Endothelial cell (in vitro differentiated cells): ENCODE results near the gene STIM2. TPM values are rescaled to one million over a fixed set of nuclear protein-coding genes. Genes with fewer than 3 reads are reported as not detected.

Source experiments
- DNase-seq: peaks from one replicate; pipeline ENCODE4 v3.0.0; 2021; ENCODE audit warnings: low spot score
- H3K27ac Mint-ChIP-seq: one replicate; pipeline ENCODE4 v1.8.0; 2021; ENCODE audit warnings: mixed read lengths, inconsistent platforms; ENCODE audit not compliant: unreplicated experiment
- H3K27me3 Mint-ChIP-seq: one replicate; pipeline ENCODE4 v1.8.0; 2021; ENCODE audit warnings: mild to moderate bottlenecking, moderate library complexity, mixed read lengths, inconsistent platforms; ENCODE audit not compliant: unreplicated experiment
- H3K36me3 Mint-ChIP-seq: one replicate; pipeline ENCODE4 v1.8.0; 2021; ENCODE audit warnings: mild to moderate bottlenecking, low read depth, mixed read lengths, inconsistent platforms; ENCODE audit not compliant: unreplicated experiment
- H3K4me1 Mint-ChIP-seq: one replicate; pipeline ENCODE4 v1.8.0; 2021; ENCODE audit warnings: mild to moderate bottlenecking, mixed read lengths, inconsistent platforms; ENCODE audit not compliant: unreplicated experiment
- H3K4me3 Mint-ChIP-seq: one replicate; pipeline ENCODE4 v1.8.0; 2021; ENCODE audit warnings: mild to moderate bottlenecking, mixed read lengths, inconsistent platforms; ENCODE audit not compliant: unreplicated experiment
- H3K9me3 Mint-ChIP-seq: one replicate; pipeline ENCODE4 v1.8.0; 2021; ENCODE audit warnings: mixed read lengths, inconsistent platforms; ENCODE audit not compliant: unreplicated experiment
- total RNA-seq: library from RNA; stranded (reverse); fragmentation: NEBNext Ultra II Directional; extraction: Animal tissue kit (Norgen Biotek cat#: 25700); gene quantifications from one replicate; pipeline ENCODE4 v1.2.1, GENCODE V29; 2021; ENCODE audit not compliant: unreplicated experiment
- TF ChIP-seq, protein P1 (sequence below): fragments of 200-600 bp; sonication (generic); IDR thresholded peaks from one replicate; pipeline ENCODE4 v1.5.0; 2021; ENCODE audit warnings: antibody characterized with exemption; ENCODE audit not compliant: unreplicated experiment

Gene STIM2
- total RNA-seq, 1 donor from 2014 or later = 65.7 TPM

GRCh38 chr4:26873391-26874026, 12.9 kb downstream of the STIM2 start:
- peaks cover 39% of the 10 kb centered on the region for H3K4me1 Mint-ChIP-seq
- no peaks in the 10 kb centered on the region for H3K9me3 Mint-ChIP-seq
- H3K27me3 Mint-ChIP-seq = peaks cover 4% of the 10 kb centered on the region

DNA sequence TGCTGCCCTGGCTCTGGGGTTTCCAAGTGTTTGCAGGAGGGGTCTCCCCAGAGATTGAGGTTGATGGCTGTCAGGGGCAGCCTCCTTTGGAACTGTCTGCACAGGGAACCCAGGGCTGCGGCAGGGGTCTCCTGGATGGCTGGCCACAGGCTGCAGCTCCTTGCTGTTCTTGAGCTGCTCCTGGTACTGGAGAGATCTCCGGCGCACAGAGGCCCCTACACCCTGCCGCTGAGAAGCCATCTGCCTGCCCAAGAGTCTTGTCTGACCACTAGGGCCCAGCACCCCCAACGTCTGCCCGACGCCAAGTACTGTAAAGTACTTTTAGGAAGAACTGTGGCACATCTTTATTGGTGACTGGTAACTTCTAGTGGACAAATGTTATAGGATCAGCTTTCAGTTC, 13.5 kb downstream of the STIM2 start:
- TF ChIP-seq, protein P1, sequence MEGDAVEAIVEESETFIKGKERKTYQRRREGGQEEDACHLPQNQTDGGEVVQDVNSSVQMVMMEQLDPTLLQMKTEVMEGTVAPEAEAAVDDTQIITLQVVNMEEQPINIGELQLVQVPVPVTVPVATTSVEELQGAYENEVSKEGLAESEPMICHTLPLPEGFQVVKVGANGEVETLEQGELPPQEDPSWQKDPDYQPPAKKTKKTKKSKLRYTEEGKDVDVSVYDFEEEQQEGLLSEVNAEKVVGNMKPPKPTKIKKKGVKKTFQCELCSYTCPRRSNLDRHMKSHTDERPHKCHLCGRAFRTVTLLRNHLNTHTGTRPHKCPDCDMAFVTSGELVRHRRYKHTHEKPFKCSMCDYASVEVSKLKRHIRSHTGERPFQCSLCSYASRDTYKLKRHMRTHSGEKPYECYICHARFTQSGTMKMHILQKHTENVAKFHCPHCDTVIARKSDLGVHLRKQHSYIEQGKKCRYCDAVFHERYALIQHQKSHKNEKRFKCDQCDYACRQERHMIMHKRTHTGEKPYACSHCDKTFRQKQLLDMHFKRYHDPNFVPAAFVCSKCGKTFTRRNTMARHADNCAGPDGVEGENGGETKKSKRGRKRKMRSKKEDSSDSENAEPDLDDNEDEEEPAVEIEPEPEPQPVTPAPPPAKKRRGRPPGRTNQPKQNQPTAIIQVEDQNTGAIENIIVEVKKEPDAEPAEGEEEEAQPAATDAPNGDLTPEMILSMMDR = no peak
- DNase-seq = no peak
- Mint-ChIP-seq H3K27ac (no peak overlapping the region), H3K9me3 (no peaks in the 10 kb centered on the region), H3K27me3 (peaks cover 4% of the 10 kb centered on the region), H3K36me3 (peaks cover 28% of the 10 kb centered on the region), H3K4me3 (no peak overlapping the region), H3K4me1 (peaks cover 35% of the 10 kb centered on the region)

More at GRCh38 chr4:26873391-26874026, 12.9 kb downstream of the STIM2 start:
- TF ChIP-seq, protein P1 = no peak
- Mint-ChIP-seq H3K36me3 (peaks cover 23% of the 10 kb centered on the region), H3K4me3 (peak overlapping the region; percentile 51), H3K27ac (peak overlapping the region; percentile 90)
- DNase-seq = peak; percentile 7

DNA sequence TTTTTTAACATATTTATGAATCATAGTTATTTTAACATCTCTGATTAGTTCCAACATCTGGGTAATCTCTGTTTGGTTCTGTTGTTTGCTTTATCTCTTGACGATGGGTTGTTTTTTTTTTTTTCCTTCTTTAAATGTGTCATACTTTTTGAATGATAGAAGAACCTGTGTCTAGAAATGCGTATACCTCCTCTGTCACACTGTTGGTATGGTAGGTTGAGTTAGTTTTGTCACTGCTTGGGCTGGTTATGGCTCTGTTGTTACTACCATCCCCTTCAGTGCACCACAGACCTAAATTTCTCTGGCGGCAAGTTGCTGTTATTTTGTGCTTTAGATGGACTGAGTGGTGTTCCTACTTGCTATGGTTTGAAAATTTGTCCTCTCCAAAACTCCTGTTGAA, 16.8 kb downstream of the STIM2 start:
- Mint-ChIP-seq H3K4me1 (peaks cover 23% of the 10 kb centered on the region), H3K27ac (no peak overlapping the region), H3K36me3 (peaks cover 38% of the 10 kb centered on the region), H3K4me3 (peak overlapping the region; percentile 13), H3K9me3 (no peaks in the 10 kb centered on the region), H3K27me3 (peaks cover 4% of the 10 kb centered on the region)
- TF ChIP-seq, protein P1 = no peak
- DNase-seq = no peak

- Mint-ChIP-seq H3K4me3 (no peak overlapping the region), H3K27ac (no peak overlapping the region), H3K36me3 (peaks cover 33% of the 10 kb centered on the region), H3K27me3 (no peaks in the 10 kb centered on the region), H3K4me1 (peaks cover 18% of the 10 kb centered on the region), H3K9me3 (no peaks in the 10 kb centered on the region)
- TF ChIP-seq, protein P1 = no peak
- no peak for DNase-seq
Measured at GRCh38 chr4:26877961-26878360, 17.3 kb downstream of the STIM2 start.

- no peak overlapping the region for H3K27ac Mint-ChIP-seq
- no peaks in the 10 kb centered on the region for H3K9me3 Mint-ChIP-seq
- peaks cover 8% of the 10 kb centered on the region for H3K4me1 Mint-ChIP-seq
- no peaks in the 10 kb centered on the region for H3K27me3 Mint-ChIP-seq
- TF ChIP-seq, protein P1 = no peak
- DNase-seq = no peak
- peak overlapping the region; percentile 20 for H3K4me3 Mint-ChIP-seq
- H3K36me3 Mint-ChIP-seq = peaks cover 33% of the 10 kb centered on the region
Measured at GRCh38 chr4:26878794-26879391, 18.3 kb downstream of the STIM2 start.
